T1000 (cell line): Measurements from ENCODE around the gene FAM78B.

Experiments used
- DNase-seq: peaks from one replicate; lab custom pipeline; 2025; ENCODE audit warnings: mixed read lengths; lab: John Stamatoyannopoulos, UW

Gene FAM78B

DNA sequence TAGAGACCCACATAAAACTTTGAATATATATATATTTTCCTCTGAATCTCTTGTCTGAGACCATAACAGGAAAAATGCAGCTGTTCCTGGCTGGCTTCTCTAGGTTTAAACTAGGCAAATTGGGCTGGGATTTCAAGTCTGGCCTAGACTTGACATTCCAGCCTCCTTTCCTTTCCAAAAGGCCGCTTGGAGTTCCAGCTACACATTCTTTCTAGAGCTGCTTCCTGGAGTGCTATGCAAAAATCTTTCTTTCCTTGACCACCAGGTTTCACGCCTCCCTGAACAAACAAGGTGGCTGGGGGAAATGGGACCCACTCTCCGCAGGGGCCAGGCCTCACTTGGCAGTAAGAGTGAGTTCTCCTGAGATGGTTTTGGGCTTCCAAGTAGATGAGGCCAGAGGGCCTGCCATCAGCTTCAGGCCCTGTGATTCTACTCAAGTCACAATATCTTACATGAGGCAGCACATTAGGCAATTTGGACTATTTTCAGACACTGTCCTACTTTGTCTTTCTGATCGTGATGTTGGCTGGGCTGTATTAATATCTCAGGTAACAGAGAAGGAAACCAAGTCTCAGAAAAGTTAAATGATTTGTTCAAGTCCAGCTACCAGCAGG is 102.4 kb downstream of the FAM78B start:
- DNase-seq: no peak

DNA sequence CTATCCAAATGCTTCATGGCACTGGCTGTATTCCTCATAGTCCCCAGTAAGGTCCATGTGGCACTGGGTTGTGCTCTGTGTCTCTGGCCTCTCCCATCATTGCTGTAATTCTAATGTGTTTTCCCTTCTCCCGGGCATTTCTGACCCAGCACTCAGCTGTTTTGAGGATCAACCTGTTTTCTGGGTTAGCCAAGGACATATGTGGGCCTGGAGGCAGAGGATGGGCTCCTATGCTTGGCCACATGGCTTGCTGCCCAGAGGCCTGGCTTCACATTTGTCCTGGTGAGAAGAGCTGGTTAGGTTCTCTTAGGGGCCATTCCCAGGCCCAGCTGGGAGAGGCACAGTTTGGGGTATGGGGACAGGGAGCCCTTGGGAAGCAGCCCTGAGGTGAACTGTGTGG is 103.1 kb downstream of the FAM78B start:
- no peak for DNase-seq

DNA sequence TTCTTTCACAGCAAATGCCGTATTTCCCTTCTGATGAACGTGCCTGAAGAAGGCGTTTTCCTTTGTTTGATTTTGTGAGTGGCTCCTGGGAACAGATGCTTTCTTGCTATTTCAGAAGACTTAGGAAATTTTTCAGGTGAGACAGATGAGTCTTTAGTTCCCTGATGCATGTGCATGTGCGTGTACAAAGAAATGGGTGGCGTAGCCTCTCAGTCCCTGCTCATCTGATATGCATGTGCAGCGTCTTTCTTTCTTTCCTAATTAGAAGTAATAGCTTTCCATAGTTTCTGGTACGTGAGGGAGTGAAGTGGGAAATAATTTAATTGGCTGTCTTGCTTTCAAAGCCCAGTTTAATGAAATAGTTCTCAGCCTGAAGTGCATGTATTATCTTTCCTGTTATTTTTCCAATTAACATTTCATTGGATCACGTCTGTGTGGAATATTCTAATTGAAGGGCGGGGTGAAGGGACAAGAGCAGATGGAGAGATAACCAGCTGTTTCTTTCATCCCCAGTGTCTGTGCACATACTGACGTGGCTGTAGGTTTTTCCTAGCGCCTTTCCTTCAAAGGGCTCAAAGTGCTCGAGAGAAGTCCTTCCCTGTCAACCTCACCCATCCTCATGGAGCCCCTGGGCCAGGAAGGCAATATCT is 104.3 kb downstream of the FAM78B start:
- DNase-seq: no peak

DNA sequence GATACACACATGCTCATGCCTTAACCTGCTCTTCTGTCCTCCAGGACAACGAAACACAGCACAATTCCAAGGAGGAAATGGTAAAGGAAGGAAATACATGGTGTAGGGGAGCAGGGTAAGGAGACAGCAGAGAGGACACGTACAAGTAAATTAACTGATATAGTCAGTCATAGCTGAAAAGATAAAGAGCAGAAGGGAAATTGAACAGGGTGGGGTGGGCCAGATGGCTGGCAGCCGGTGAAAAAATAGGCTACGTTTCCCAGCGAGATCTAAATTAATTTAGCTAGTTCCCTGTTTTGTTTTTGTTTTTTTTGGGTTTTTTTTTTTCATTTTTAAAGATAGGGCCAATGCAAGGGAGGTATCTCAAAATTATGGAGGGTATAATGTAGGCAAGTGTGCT is 109.2 kb downstream of the FAM78B start:
- DNase-seq: no peak

DNA sequence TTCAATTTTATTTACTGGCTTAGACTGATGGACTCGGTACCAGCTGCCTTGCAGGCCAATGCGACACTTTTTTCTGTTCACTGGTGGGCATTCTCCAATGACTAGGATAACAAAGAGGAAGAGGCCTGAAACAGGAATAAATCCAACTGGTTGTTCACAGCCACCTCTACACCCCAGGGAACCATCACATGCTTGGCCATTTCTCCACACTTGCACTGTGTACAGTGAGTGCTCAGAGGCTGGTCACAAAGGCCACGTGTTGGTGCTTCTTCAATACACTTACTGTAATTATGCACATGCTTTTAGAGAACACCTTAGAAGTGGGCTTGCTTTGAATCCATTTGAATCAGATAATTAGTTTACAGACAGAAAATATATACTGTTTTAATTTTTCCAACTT is 113.4 kb downstream of the FAM78B start:
- DNase-seq: no peak

DNA sequence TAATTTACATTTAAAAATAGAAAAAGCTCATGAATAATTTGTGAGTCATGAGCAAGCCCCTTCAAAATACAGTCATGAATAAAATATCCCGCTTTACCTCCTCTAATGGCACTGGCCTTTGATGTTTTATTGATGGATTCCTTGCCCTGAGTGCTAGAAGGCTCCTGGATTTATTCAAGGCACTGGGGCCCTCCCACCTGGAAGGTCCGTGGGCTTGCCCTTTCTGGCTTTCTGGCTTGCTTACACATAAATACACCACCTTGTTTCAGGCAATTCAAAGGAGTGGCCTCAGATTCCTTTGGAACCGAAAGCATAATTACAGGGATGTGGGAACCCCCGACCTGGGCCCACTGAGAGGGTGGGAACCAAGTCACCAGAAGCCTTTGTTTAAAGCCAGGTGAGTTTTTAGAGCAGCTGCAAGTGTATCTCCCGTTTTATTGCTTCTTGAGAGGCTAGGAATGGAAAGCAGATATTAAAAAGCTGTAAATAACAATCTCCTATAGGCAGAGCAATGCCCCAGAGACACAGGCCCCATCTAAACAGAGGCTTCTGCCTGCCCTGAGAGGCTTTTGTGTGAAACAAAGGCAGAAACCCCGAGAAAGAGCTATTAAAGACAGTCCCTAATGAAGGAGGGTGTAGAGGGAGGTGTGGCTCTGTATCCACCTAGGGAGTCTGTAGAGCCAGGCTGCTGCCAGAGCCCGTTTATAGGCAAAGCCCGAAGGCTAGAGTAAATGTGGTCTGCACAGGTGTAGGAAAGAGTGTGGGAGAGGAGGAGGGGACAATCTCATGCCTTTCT is 126.4 kb downstream of the FAM78B start:
- no peak for DNase-seq

DNA sequence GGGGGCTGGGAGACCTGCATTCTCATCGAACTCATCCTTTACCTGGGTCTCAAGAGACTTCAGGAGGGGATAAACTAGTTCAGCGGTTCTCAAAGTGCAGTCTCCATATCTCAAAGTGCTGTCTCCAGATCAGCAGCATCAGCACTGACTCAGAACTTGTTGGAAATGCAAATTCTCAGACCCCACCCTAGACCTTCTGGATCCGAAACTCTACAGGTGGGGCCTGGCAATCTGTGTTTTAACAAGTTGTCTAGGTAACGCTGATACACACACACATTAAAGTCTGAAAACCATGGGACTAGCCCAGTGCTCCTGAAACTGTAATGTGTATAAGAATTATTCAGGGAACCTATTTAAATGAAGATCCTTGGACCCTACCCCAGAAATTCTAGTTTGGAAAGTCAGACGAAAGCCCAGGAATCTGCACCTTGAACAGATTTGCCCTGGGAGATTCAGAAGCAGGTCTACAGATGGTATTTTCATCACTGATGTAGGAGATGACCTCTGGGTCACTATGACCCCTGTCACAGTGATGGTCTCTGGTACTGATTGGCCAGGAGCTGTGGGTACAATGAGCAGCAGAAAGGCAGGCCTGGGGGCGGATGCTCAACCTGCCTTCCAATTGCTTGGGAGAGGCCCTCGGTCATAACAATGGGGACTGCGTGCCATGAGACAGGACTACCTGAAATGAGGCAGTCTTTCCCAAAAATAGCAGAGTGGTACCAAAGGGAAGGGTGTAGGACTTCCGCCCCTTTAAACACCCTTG is 127.2 kb downstream of the FAM78B start:
- DNase-seq: no peak

DNA sequence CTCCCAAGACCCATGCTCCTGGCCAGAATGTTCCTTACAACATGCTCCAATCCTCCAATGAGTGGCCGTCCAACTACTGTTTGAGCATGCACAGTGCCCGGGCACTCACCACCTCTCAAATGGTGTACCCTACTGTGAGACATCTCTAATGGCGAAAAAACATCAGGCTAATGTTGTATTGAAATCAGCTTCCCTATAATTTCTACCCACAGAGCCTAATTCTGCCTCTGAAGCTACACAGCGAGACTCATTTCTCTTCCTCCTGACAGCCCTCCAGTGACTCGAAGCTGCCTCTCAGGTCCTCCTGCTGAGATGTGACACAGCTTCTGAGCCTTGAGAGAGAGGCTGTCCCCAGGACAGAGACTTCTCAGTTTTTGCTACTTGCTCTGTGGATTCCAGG is 130.7 kb downstream of the FAM78B start:
- no peak for DNase-seq

DNA sequence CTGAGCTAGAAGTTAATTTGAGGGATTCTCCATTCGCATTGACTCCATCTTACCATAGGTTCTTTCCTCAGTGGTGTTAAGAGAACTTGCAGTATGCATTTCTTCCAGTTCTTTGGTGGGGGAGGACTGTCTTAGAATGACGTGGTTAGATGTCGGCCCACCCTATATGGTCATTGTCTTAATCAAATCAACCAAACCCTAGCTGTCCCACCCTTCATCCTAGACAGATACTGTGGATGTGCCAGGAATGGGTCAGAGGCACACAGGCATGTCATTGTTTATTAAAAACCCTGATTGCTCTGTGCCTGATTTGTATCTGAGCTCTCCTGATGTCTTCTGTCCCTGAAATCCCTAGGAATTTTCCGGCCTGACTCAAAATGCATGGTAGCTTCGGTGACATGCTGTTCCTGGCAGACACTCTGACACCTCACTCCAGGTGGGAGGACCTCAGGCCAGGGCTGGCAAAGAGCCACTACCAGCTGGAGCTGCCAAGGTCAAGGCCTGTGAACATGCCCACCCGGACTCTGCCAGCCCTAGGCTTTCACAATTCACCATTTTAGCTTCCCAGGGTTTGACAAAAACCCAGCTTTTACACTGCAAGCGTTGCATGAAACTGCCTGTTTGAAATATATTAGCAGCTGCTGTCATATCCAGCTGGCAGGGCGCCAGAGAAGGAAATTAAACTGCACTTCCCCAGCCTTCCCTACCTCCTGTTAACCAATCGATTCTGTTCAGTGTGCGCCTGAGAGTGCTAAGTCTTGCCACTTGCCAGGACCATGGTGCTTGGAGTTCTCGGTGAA is 134.0 kb downstream of the FAM78B start:
- no peak for DNase-seq

DNA sequence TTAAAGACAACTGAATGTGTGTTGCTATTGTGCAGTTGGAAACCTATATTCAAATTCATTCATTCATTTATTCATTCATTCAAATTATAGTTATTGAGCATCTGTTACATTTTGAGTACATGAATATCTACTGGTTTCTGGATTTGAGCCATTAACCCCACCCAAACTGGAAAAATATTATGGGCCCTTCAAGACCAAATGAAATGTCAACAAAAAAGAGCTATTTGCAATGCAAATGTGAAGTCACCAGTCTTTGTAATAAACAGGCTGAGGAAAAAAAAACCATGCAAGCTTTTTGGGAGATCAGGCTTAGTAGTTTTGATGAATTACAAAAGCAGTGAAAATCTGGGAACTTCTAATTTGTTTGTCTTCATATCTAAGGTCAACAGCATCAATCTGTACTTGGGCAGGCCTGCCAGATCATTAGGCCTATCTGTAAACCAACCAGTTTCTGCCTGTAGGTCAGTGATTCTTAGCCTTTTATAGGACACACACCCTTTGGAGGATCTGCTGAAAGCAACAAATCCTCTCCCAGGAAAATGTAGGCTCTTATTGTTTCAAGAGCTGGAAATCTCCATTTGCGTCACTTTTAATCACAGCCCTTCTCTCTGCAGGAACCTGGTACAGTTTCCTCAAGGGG is 134.7 kb downstream of the FAM78B start:
- DNase-seq: no peak

DNA sequence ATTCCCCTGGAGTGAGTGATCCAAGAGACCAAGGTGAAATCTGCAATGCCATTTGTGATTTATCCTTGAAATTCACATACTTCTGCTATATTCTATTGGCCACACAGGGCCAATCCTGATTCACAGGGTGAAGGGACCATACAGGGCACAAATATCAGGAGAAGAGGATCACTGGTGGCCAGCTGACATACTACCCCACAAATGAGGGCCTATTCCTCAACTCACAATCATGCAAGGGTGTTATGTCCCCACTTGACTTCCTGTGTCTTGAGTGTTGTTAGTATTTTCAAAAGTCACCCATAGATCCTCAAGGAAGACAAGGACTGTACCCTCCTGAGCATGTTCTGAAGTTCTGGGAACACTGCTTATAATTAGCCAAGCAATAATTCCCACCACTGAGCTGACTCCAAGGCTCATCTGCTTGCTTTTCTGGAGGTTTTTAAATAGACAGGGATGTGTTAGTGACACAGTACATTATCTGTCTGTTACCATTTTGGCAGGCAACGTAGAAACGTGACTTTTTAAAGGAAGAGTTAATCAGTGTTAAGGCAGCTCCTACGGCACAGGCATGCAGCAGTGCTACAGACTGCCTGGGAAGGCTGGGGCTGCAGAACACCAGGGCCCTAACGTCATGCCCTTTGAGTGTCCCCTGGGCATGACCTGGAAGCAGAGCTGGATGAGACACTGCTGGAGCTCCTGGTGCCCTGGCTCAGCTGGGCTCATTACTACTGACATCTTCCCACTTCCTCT is 137.4 kb downstream of the FAM78B start:
- DNase-seq: no peak

DNA sequence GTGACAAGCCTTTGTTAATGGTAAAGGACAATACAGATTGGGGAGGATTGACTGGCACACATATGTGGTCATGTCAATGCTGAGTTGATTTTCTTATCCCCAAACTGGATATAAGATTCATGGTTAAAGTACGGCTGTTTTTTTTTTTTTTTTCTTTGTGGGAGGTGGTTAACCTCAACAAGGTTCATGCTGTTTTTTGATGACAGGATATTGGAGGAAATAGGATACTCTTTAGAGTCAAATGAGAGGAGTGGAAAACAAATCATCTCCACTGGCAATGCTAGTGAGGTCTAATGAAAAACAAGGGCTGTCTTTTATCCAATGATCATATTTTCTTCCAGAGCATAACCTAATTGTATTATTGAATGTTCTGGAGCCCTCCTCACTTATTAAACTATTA is 140.2 kb downstream of the FAM78B start:
- no peak for DNase-seq

DNA sequence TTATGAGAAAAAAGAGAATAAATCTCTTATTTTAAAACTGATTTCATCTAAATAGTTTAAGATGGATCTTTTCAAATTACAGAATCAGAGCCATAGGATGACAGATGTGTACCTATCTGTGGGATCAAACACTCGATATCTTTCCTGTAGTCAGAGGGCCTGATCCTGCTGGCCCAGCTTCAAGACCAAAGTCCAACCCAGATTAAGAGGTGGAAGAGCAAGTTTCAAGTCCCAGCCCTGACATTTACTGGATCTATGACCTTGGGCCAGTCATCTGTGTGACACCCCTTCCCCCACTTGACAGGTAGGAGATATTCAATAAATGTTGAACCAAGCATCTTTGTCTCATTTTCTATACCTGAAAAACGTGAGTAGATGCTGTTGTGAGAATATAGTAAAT is 140.7 kb downstream of the FAM78B start:
- no peak for DNase-seq

DNA sequence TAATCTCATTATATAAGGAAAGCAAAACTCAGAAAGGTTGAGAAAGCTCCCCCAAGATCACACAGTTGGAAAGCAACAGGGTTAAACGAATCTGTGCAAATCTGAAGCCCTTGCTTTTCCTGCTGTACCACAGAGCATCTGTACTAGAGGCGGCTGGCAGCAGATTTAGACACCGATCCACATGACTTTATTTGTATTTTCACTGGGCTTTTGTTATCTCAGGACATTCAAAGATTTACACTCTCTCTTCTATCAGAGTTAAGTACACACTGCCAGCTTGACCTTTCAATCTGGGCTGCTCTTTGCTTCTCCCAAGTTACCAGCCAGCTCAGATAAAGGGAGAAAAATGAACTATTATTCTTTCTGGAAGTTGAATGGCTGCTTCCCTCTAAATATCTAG is 146.6 kb downstream of the FAM78B start:
- no peak for DNase-seq
